Epithelial cell of esophagus (primary cell): ENCODE results near the gene EEF1A2.

ENCODE experiments used
- DNase-seq: peaks from one replicate; pipeline ENCODE4 v3.0.0; 2010; ENCODE audit warnings: low read depth
- H3K4me3 ChIP-seq: 2 replicates; pipeline ENCODE4 v1.5.1; 2011; ENCODE audit warnings: mild to moderate bottlenecking, low read length, control low read depth
- TF ChIP-seq, protein P1 (sequence below): IDR thresholded peaks from 2 replicates; pipeline ENCODE4 v1.5.1; 2011; ENCODE audit warnings: low read depth, mild to moderate bottlenecking, low read length, control low read depth, inconsistent platforms; ENCODE audit not compliant: insufficient read depth; ENCODE audit errors: missing control alignments

Gene EEF1A2

GRCh38 chr20:63471981-63472831 is 26.7 kb downstream of the EEF1A2 start, which contains the start of gene KCNQ2:
Gene KCNQ2, minus strand, starts transcription at chr20:63472655. Its CDS starts 192 bp downstream, at chr20:63472463.
- TF ChIP-seq, protein P1, sequence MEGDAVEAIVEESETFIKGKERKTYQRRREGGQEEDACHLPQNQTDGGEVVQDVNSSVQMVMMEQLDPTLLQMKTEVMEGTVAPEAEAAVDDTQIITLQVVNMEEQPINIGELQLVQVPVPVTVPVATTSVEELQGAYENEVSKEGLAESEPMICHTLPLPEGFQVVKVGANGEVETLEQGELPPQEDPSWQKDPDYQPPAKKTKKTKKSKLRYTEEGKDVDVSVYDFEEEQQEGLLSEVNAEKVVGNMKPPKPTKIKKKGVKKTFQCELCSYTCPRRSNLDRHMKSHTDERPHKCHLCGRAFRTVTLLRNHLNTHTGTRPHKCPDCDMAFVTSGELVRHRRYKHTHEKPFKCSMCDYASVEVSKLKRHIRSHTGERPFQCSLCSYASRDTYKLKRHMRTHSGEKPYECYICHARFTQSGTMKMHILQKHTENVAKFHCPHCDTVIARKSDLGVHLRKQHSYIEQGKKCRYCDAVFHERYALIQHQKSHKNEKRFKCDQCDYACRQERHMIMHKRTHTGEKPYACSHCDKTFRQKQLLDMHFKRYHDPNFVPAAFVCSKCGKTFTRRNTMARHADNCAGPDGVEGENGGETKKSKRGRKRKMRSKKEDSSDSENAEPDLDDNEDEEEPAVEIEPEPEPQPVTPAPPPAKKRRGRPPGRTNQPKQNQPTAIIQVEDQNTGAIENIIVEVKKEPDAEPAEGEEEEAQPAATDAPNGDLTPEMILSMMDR, result no peak
- no peak for DNase-seq
- H3K4me3 ChIP-seq, result no peak within 1 kb of the TSS

GRCh38 chr20:63471717-63471980 is 27.2 kb downstream of the EEF1A2 start:
- TF ChIP-seq, protein P1, result no peak
- H3K4me3 ChIP-seq, result no peak overlapping the region
- DNase-seq, result no peak

- no peak overlapping the region for H3K4me3 ChIP-seq
- TF ChIP-seq, protein P1, result no peak
- DNase-seq, result no peak
These were observed 27.7 kb downstream of the EEF1A2 start for GRCh38 chr20:63471002-63471716.

DNA sequence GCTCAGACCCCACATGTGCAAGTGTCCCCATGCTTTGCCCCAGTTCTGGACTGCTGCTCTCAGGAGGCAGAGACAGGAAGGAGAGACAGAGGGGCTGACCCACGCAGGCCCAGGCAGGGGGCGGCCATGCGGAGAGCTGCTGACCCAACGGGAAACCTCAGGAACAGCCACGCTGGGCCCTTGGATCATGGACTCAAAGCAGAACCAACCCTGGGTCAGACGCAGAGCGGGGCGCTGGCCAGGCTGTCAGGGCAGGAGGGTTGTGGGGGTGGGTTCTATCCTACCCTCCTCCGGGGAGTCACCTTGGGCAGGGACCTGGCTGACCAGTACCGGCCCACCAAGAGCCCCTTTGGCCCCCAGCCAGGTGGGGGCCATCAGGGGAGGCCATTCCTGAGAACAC is 28.5 kb downstream of the EEF1A2 start:
- TF ChIP-seq, protein P1, result no peak
- no peak overlapping the region for H3K4me3 ChIP-seq
- no peak for DNase-seq

- TF ChIP-seq, protein P1, result no peak
- DNase-seq, result no peak
- H3K4me3 ChIP-seq, result no peak overlapping the region
These were observed 29.2 kb downstream of the EEF1A2 start for GRCh38 chr20:63469713-63470101.

DNA sequence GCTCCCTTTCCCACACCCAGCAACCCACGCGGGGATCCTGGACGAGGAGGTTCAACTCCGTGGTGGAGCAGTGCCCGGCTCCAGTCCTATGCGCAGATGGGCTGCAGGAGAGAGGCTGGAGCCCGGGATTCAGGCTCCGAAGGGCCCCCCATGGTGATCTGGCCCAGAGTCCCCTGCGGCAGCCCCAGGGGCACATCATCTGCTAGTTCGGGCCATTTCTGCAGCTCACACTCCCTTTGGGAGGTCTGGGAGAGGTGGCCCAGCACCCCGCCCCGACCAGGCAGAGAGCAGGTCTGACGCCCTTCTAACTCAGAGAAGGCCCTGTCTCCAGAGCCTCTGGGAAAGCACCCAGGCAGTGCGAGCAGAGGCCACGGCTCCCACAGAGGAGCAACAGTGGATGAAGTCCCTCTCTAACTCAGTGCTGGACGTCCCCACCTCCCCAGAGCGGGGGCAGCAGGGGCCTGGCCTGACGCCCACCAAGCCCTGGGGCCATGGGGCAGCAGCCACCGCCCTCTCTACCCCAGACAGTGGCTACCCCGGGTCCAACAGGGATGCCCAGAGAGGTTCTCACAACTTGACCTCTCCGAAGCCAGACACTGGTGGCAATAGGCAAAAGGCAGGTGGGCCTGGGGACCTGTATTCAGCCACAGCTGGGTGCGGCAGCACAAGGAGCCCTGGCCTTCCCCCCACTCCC is 29.7 kb downstream of the EEF1A2 start:
- no peak for DNase-seq
- no peak overlapping the region for H3K4me3 ChIP-seq
- TF ChIP-seq, protein P1, result no peak
